COLO668 (cell line): ENCODE measurements around the gene WEE1.
A peak's percentile ranks its signal among the peaks of the same experiment; 100 is the strongest.
"Not testable (repeated sequence)": the region's sequence is repeated elsewhere in the genome, so short reads cannot be mapped to it uniquely, and the experiment has no call there.

Experiments
- DNase-seq: peaks from one replicate; lab custom pipeline; 2025; ENCODE audit not compliant: unreplicated experiment; lab: John Stamatoyannopoulos, UW

WEE1 gene

DNA sequence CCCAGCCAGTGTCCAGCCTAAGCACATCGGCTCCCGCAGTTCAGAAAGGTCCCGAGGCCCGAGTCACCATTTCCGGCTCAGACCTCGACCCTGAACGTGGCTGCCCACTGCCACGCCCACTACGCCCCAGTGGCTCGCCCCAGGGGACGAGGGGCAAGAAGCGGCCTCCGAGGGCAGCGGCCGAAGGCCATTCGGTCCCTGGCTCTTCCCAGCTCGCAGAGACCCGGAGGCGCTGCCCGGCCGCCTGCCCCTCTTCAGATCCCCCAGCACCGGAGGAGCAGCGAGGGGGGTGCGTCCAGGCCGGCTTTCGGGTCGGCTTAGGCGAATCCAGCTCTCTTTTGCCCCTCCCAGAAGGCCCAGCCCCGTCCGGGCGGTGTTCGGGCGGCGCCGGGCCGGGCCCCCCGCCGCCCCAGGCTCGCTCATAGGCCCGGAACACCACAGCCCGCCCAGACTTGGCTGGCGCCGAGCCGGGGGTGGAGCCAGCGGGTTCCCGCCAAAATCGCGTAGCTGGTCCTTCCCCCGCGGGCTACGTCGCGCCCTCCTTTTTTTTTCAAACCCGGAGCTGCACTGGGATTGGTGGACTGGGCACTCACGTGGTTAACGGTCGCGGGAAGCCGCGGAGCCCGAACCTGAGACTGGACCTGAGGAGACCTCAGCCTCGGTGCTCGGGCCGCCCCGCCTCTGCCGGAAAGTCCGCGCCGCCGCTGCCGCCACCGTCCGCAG lies at the start of gene WEE1:
Gene WEE1 (plus strand): TSS at position 619 of the 723 bp plus-strand sequence. CDS start 264 bp downstream, outside the sequence.
- peak; percentile 98 for DNase-seq

- no peak for DNase-seq
These were observed 49.5 kb upstream of the WEE1 start for GRCh38 chr11:9524001-9524400.

- DNase-seq: no peak
These were observed 48.4 kb upstream of the WEE1 start for GRCh38 chr11:9525116-9525515.

GRCh38 chr11:9527481-9528135 lies 45.9 kb upstream of the WEE1 start:
- DNase-seq: no peak

DNA sequence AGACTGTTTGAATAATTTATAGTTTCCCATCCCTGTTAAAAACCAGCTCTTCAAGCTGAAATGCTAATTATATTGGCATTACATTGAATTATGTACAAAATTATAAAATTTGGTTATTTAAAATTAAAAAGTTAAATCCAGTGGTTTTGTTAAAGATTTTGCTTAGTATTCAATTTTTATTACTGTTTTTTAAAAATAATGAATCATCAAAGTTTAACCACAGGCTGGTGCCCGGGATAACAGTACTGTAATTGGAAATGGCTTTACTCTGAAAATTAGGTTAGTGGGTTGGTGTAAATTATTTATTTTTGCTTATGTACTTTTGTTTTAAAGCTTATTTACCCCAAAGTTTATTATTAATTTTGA lies 45.4 kb upstream of the WEE1 start:
- DNase-seq: no peak

- DNase-seq: no peak
These were observed 44.7 kb upstream of the WEE1 start for GRCh38 chr11:9528573-9529333.

DNA sequence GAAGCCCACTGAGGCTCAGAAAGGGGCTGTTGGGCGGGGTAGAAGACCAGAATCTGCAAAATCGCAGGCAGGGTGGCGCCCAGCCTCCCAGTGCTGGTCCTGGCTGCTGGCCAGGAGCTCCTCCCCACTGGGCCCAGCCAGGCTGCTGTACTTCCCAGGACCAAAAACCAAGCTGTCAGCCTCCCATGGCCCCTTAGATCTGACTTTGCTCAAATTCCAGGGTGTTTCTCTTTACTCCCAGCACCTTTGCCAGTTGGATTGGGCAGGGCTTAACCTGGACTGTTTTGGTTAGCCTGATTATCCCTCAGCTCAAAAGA lies 44.2 kb upstream of the WEE1 start:
- DNase-seq: no peak

DNA sequence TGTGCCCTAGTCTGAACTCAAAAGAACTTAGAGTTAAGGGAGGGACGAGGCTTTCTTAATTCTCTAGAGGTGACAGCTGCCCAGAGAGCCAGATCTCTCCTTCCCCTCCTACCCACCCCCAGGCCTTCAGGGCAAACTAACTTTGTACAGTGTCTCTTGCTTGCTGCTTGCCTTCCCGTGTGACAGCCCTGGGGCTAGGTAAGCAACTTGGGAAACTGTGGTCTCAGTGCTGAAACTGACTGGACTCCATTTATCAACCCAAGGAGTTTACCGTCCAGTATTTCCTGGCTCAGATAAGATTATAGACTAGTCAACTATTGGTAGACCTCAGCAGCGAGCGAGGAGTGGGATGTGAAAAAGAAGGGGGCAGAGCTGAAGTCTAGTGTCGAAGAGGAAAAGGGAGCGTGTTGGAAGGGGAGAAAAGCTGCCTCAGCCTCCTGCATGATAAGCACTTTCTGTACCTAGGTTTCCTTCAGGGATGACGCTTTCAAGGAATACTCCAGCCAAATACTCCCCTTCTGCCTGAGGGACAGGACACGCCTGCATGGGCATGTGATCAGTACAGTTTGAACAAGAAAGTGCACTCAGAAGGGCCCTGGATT lies 43.3 kb upstream of the WEE1 start:
- no peak for DNase-seq

- DNase-seq: no peak
These were observed 42.4 kb upstream of the WEE1 start for GRCh38 chr11:9530901-9531625.

- no peak for DNase-seq
These were observed 40.4 kb upstream of the WEE1 start for GRCh38 chr11:9533058-9533457.

- DNase-seq: no peak
These were observed 39.6 kb upstream of the WEE1 start for GRCh38 chr11:9533736-9534473.

GRCh38 chr11:9535189-9535781 lies 38.2 kb upstream of the WEE1 start:
- peak; percentile 79 for DNase-seq

GRCh38 chr11:9538548-9538947 lies 34.9 kb upstream of the WEE1 start:
- no peak for DNase-seq

DNA sequence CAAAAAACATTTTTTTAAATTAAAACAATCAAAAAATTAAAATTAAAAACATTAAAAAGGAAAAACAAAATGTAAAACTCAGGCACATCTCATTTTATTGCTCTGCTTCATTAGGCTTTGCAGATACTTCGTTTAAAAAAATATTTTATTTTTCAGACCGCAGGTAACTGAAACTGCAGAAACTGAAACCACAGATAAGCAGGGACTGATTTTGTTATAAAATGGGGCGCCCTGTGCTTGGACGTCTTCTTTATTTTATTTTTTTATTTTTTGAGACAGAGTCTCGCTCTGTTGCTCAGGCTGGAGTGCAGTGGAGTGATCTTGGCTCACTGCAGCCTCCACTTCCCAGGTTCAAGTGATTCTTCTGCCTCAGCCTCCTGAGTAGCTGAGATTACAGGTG lies 24.3 kb upstream of the WEE1 start:
- not testable (repeated sequence) for DNase-seq

DNA sequence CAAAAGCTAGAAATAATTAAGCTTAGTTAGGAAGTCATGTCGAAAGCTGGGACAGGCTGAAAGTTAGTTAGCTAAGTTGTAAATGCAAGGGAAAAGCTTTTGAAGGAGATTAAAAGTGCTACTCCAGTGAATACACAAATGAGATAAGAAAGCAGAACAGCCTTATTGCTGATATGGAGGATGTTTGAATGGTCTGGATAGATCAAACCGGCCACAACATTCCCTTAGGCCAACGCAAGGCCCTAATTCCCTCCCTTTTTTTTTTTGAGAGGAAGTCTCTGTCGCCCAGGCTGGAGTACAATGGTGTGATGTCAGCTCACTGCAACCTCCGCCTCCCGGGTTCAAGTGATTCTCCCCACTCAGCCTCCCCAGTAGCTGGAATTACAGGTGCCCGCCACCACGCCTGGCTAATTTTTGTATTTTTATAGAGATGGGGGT lies 23.3 kb upstream of the WEE1 start:
- DNase-seq: no peak

GRCh38 chr11:9561279-9561982 lies 12.0 kb upstream of the WEE1 start:
- DNase-seq: no peak

DNA sequence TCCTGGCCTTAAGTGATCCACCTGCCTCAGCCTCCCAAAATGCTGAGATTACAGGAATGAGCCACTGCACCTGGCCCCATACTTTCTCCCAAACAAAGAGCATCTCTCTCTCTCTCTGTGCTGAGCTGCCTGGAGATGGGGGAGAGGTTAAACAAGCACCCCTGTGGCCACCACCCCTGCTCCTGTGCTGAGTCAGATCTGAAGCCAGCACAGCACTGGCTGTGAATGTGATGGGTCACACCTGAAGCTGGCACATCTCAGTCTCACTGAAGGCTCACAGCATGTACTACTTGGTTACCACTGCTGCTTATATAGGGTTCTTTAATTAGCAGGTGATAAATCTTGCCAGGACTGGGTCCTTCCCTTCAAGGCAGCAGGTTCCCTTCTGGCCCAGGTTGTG lies 10.8 kb upstream of the WEE1 start:
- no peak for DNase-seq

GRCh38 chr11:9563196-9563730 lies 10.2 kb upstream of the WEE1 start:
- DNase-seq: no peak
